ENCODE results near the gene CNDP1.

Gene CNDP1

DNA sequence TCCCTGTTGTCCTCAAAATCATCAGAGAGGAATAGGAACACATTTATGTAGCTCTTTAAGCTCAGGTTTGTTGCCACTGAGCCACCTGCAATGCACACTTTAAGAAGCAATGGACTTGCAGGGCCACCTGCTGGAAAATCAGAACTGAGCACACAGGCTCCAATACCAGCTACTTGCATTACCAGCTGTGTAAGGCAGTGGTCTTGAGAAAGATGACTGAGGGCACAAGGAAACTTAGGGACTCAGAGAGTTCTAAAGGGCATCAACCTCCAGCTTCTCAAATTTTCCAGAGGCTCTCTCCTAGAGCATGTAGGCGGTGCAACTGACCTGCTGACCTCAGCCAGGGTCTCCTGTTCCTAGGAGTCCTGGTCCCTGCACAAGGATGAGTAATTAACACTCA is 40.6 kb upstream of the CNDP1 start:
- H3K4me3 ChIP-seq (ENCODE audit: low read depth, low read length), result no peak overlapping the region
- peak; percentile 85 for DNase-seq (ENCODE audit: low read depth)
- TF ChIP-seq, protein P1, sequence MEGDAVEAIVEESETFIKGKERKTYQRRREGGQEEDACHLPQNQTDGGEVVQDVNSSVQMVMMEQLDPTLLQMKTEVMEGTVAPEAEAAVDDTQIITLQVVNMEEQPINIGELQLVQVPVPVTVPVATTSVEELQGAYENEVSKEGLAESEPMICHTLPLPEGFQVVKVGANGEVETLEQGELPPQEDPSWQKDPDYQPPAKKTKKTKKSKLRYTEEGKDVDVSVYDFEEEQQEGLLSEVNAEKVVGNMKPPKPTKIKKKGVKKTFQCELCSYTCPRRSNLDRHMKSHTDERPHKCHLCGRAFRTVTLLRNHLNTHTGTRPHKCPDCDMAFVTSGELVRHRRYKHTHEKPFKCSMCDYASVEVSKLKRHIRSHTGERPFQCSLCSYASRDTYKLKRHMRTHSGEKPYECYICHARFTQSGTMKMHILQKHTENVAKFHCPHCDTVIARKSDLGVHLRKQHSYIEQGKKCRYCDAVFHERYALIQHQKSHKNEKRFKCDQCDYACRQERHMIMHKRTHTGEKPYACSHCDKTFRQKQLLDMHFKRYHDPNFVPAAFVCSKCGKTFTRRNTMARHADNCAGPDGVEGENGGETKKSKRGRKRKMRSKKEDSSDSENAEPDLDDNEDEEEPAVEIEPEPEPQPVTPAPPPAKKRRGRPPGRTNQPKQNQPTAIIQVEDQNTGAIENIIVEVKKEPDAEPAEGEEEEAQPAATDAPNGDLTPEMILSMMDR (IDR thresholded peaks at IDR 0.05; ENCODE audit: insufficient read depth, low read depth, low read length, missing control alignments), result peak; percentile 67

DNA sequence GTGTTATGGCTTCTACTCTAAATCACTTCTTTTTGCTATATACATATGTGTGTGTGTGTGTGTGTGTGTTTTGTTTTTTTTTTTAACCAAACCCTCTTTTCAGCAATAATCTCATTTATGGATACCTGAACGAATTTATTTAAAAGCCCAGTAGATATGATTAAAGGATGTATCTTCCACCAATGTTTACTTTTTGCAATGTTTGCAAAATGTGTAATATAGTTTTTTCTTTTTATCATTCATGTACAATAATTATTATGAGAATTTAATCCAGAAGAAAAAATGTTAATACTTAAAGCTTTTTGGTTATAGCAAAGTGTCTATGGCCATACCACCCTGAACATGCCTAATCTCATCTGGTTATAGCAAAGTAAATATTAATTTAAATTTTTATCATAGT is 39.8 kb upstream of the CNDP1 start:
- no peak for DNase-seq (ENCODE audit: low read depth)
- TF ChIP-seq, protein P1 (IDR thresholded peaks at IDR 0.05; ENCODE audit: insufficient read depth, low read depth, low read length, missing control alignments), result no peak
- no peak overlapping the region for H3K4me3 ChIP-seq (ENCODE audit: low read depth, low read length)

DNA sequence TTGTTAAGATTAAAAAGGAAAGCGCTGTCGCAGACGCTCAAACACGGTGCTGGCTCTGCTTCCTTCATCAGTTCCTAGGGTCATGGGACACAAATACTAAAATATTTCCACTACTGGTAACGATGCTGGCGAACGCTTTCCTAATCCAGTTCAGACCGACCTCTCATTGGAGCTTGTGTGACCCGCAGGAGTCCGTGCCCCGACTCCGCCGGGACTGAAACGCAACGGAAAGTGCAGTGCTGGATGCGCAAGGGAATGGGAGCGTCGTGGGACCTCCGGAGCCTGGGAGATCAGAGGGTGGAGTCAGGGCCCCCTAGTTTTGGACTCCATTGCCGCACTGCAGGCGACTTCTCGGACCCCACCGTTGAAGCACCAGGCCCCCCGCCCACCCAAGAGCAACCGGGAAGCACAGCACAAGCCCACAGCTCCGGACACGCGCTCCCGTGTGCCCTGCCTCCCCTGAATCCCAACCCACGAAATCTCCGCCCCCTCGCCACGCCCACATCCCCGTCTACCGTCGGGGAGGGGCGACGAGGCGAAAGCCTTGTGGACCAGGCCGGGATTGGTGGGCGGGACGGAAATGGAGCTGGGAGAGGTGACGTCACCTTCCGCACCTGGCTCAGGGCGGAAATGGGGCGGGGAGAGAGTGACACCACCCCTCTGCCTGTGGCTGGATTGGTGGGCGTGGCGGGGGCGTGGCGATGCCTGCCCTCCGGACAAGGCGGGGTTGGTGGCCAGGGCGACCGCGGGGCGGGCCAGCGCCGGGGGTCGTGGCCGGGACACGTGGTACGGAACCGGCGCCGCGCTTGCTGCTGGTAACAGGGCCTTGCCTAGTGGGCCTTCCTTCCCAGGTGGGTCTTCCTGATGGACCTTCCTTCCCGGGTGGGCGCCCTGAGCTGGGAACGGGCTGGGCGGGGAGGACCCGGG is 38.5 kb upstream of the CNDP1 start, which contains the start of gene CNDP2:
Gene CNDP2 (plus strand): TSS at position 783 of the 927 bp plus-strand sequence. CDS start 3,611 bp downstream, outside the sequence.
- peak within 1 kb of the TSS; percentile 81 for H3K4me3 ChIP-seq (ENCODE audit: low read depth, low read length)
- TF ChIP-seq, protein P1 (IDR thresholded peaks at IDR 0.05; ENCODE audit: insufficient read depth, low read depth, low read length, missing control alignments), result no peak
- peak; percentile 99 for DNase-seq (ENCODE audit: low read depth)

DNA sequence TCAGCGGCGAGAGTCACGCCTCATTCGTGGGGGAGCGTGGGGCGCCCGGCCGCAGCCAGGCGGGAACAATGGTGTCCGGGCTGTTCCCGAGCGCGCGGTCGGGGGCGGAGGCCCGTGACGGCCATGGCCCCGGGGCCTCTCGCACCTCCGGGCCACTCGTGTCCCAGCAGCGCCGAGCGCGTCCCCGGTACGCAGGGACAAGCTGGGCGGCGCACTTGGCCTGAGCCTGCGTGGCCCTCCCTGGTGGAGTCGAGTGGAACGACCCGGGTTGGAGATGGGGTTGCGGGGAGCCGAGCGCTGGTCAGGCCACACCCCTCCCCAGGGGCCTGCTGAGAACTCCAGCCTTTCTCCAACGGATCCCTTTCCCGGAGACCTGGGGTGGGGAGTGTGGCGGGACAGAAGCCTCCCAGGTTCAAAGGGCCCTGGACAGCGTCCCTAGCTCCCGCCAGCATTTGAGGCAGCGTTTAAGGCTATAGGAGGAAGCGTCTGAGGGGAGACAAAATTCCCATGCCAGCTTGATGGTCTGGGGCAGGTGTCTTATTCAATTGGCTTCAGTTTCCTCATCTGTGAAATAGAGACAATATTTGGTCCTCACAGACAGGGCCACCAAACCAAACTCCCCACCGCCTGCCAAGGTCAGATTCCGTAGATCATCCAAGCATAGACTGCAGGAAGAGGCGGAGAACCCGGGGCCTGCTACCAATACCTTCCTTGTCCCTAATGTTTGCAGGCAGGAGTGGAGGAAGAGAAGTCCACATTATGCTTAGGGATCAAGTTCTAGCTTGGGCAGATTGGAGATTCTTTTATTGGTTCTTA is 37.6 kb upstream of the CNDP1 start:
- peak; percentile 67 for DNase-seq (ENCODE audit: low read depth)
- H3K4me3 ChIP-seq (ENCODE audit: low read depth, low read length), result peak overlapping the region; percentile 81
- TF ChIP-seq, protein P1 (IDR thresholded peaks at IDR 0.05; ENCODE audit: insufficient read depth, low read depth, low read length, missing control alignments), result no peak

DNA sequence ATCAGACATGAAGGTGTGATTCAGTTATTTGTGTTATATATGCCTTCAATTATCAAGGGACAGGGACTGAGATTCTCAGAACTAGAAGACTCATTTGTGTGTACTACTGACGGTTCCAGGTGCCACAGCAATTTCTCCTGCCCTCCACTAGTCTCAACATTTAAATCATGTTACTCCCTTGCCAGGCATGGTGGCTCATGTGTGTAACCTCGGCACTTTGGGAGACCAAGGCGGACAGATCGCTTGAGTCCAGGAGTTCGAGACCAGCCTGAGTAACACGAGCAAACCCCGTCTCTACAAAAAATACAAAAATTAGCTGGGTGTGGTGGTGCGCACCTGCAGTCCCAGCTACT is 37.0 kb upstream of the CNDP1 start:
- TF ChIP-seq, protein P1 (IDR thresholded peaks at IDR 0.05; ENCODE audit: insufficient read depth, low read depth, low read length, missing control alignments), result no peak
- peak overlapping the region; percentile 81 for H3K4me3 ChIP-seq (ENCODE audit: low read depth, low read length)
- DNase-seq (ENCODE audit: low read depth), result peak; percentile 41

DNA sequence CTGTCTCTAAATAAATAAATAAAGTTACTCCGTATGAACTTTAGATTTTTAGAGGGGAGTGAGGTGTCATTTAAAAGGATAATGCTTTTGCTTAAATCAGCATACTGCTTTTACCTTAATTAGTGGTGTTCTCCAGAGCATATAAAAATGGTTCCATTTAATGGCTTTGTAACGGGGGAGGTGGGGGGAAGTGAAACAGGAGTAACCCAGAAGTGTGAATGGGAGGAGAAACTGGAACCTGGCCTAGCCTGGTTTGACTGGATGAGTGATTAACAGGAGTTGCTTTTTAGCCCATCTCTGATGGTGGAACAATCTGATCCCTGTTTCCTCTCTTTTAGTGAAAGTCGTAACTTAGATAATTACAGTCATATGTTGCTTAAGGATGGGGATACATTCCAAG is 36.5 kb upstream of the CNDP1 start:
- no peak for DNase-seq (ENCODE audit: low read depth)
- H3K4me3 ChIP-seq (ENCODE audit: low read depth, low read length), result peak overlapping the region; percentile 81
- TF ChIP-seq, protein P1 (IDR thresholded peaks at IDR 0.05; ENCODE audit: insufficient read depth, low read depth, low read length, missing control alignments), result no peak
